ENCODE measurements around the gene CCNQ. TPM values are rescaled to one million over a fixed set of nuclear protein-coding genes. Genes with fewer than 3 reads are reported as not detected.

Gene CCNQ
- polyA plus RNA-seq, 1 of the 3 experiments (the other 2 are of a cell fraction) = 45.3 TPM

DNA sequence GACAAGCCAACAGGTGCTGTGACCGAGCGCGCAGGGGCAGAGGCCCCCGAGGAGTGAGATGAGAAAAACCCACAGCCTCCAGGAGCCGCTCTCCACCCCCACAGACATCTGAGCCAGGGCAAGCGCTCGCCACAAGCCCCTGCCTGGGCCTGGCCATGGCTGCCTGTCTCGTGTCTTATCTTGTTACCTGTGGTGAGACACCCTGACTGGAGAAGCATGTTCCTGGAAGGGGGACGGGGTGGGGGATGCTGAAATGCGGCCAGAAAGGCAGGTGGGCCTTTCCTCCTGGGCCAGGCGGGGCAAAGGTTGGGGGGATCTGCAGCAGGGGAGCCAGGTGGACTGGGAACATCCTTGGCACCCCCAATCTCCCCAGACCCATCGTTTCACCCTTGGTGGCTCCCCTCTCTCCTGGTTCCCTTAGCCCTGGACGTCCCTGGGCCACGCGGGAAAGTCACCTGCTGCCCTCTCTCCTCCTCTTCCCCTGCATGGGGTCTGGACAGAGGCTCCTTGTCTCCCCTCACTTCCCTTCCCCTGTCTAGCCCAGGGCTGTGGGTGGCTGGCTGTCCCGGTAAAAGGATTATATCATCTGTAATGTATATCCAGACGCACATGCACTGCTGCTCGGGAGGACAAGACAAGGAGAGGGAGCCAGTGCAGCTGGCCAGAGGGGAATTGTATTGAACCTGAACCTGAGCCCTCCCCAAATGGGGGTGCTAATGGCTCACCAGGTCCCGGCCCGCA is 39.7 kb upstream of the CCNQ start:
- peak overlapping the region in 1 of 2 experiments; percentile 47; a peak in 1 of 4 replicates for H3K27ac ChIP-seq (ENCODE audit: low read depth in 2 of 2, low read length in 1 of 2)
- CTCF ChIA-PET = interaction anchor here (1.0 to 1.8 kb wide), 6 partner anchors 11 to 168 kb away, joined by 3 to 6 read pairs (median 4); partner anchors contain the start of gene HAUS7
- WGBS (ENCODE audit: low lambda C conversion rate) = 48% methylated on average over 16 of the region's 20 CpGs
- no peak overlapping the region for H3K4me3 ChIP-seq (ENCODE audit: low read depth in 2 of 2, low read length in 1 of 2)
- TF ChIP-seq, protein P1, sequence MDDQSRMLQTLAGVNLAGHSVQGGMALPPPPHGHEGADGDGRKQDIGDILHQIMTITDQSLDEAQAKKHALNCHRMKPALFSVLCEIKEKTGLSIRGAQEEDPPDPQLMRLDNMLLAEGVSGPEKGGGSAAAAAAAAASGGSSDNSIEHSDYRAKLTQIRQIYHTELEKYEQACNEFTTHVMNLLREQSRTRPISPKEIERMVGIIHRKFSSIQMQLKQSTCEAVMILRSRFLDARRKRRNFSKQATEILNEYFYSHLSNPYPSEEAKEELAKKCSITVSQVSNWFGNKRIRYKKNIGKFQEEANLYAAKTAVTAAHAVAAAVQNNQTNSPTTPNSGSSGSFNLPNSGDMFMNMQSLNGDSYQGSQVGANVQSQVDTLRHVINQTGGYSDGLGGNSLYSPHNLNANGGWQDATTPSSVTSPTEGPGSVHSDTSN (IDR thresholded peaks at IDR 0.05) = no peak
- TF ChIP-seq, protein P2, sequence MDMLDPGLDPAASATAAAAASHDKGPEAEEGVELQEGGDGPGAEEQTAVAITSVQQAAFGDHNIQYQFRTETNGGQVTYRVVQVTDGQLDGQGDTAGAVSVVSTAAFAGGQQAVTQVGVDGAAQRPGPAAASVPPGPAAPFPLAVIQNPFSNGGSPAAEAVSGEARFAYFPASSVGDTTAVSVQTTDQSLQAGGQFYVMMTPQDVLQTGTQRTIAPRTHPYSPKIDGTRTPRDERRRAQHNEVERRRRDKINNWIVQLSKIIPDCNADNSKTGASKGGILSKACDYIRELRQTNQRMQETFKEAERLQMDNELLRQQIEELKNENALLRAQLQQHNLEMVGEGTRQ (IDR thresholded peaks at IDR 0.05; ENCODE audit: borderline replicate concordance, low read depth, low read length) = no peak
- no peak for TF ChIP-seq TEAD4 (IDR thresholded peaks at IDR 0.05; ENCODE audit: borderline replicate concordance, insufficient read depth)
- no peak for TF ChIP-seq RCOR1 (IDR thresholded peaks at IDR 0.05; ENCODE audit: low read length)
- TF ChIP-seq, protein P3, sequence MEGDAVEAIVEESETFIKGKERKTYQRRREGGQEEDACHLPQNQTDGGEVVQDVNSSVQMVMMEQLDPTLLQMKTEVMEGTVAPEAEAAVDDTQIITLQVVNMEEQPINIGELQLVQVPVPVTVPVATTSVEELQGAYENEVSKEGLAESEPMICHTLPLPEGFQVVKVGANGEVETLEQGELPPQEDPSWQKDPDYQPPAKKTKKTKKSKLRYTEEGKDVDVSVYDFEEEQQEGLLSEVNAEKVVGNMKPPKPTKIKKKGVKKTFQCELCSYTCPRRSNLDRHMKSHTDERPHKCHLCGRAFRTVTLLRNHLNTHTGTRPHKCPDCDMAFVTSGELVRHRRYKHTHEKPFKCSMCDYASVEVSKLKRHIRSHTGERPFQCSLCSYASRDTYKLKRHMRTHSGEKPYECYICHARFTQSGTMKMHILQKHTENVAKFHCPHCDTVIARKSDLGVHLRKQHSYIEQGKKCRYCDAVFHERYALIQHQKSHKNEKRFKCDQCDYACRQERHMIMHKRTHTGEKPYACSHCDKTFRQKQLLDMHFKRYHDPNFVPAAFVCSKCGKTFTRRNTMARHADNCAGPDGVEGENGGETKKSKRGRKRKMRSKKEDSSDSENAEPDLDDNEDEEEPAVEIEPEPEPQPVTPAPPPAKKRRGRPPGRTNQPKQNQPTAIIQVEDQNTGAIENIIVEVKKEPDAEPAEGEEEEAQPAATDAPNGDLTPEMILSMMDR (IDR thresholded peaks at IDR 0.05) = no peak
- no peak for TF ChIP-seq NRF1 (IDR thresholded peaks at IDR 0.05; ENCODE audit: low read depth, low read length)
- no peak for TF ChIP-seq MXI1 (IDR thresholded peaks at IDR 0.05; ENCODE audit: low read depth, low read length)
- no peak for TF ChIP-seq SIN3A (IDR thresholded peaks at IDR 0.05; ENCODE audit: borderline replicate concordance, low read depth, low read length)
- no peak for TF ChIP-seq GATA2 (CRISPR knock-in tag; IDR thresholded peaks at IDR 0.05)
- H3K9me3 ChIP-seq = no peaks in the 10 kb centered on the region
- H2AFZ ChIP-seq (ENCODE audit: low read depth) = no peak overlapping the region
- H3F3A ChIP-seq (replicated peaks; ENCODE audit: insufficient read depth) = no peaks in the 10 kb centered on the region
- peak; percentile 69 for DNase-seq
- peaks cover 0 to 22% of the 10 kb centered on the region in 2 experiments; a peak in 1 of 4 replicates for H3K4me1 ChIP-seq (ENCODE audit: control insufficient read depth in 1 of 2, insufficient read depth in 2 of 2, low read depth in 1 of 2, low read length in 1 of 2)
- H3K36me3 ChIP-seq (replicated peaks in 1 of 2; ENCODE audit: control insufficient read depth in 1 of 2, insufficient read depth in 2 of 2, low read length in 1 of 2) = no peaks in the 10 kb centered on the region
- no peak overlapping the region for H3K4me2 ChIP-seq
- H3K27me3 ChIP-seq (ENCODE audit: insufficient read depth) = peaks cover 61% of the 10 kb centered on the region
- POLR2A ChIA-PET = interaction anchor here (0.6 kb wide), 2 partner anchors 22 to 262 kb away, joined by 3 read pairs; no protein-coding TSS in a partner anchor
- H4K20me1 ChIP-seq (ENCODE audit: insufficient read depth) = no peaks in the 10 kb centered on the region
- H3K9ac ChIP-seq = no peak overlapping the region
- no peaks in the 10 kb centered on the region for H3K79me2 ChIP-seq (ENCODE audit: insufficient read depth)
- no peaks in the 10 kb centered on the region for H3K9me2 ChIP-seq

DNA sequence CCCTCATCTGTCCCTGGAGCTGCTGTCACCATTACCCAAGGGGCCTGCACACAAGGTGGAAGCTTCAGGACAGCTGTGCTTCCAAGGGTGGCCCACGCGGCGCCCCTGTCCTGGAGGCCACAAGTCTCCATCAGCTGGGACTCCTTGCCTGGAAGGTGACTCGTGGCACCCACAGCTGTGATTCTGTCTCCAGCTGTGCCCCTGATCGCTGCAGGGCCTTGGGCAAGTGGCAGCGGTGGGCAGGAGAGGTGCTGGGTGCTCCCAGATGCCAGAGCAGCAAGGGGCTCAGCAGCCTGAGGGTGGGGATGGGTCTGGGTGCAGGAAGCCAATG is 39.1 kb upstream of the CCNQ start:
- H3K9me3 ChIP-seq = no peaks in the 10 kb centered on the region
- H4K20me1 ChIP-seq (ENCODE audit: insufficient read depth) = no peaks in the 10 kb centered on the region
- H3K4me2 ChIP-seq = no peak overlapping the region
- WGBS (ENCODE audit: low lambda C conversion rate) = 33% methylated on average over 3 of the region's 6 CpGs
- no peak overlapping the region for H3K27ac ChIP-seq (ENCODE audit: low read depth in 2 of 2, low read length in 1 of 2)
- no peak overlapping the region for H3K9ac ChIP-seq
- H3F3A ChIP-seq (replicated peaks; ENCODE audit: insufficient read depth) = no peaks in the 10 kb centered on the region
- H3K36me3 ChIP-seq (replicated peaks in 1 of 2; ENCODE audit: control insufficient read depth in 1 of 2, insufficient read depth in 2 of 2, low read length in 1 of 2) = no peaks in the 10 kb centered on the region
- peak; percentile 31 for DNase-seq
- peaks cover 0 to 22% of the 10 kb centered on the region in 2 experiments; a peak in 1 of 4 replicates for H3K4me1 ChIP-seq (ENCODE audit: control insufficient read depth in 1 of 2, insufficient read depth in 2 of 2, low read depth in 1 of 2, low read length in 1 of 2)
- ChIA-PET POLR2A (interaction anchor here (0.6 kb wide), 1 partner anchor 21 kb away, joined by 3 read pairs; no protein-coding TSS in a partner anchor), CTCF (interaction anchor here (1.0 to 1.8 kb wide), 5 partner anchors 12 to 38 kb away, joined by 4 to 10 read pairs (median 6); no protein-coding TSS in a partner anchor)
- H2AFZ ChIP-seq (ENCODE audit: low read depth) = no peak overlapping the region
- H3K9me2 ChIP-seq = no peaks in the 10 kb centered on the region
- H3K79me2 ChIP-seq (ENCODE audit: insufficient read depth) = no peaks in the 10 kb centered on the region
- TF ChIP-seq, protein P2 (IDR thresholded peaks at IDR 0.05; ENCODE audit: borderline replicate concordance, low read depth, low read length) = no peak
- TF ChIP-seq FOXM1 (IDR thresholded peaks at IDR 0.05; ENCODE audit: low read depth) (no peak), FOSL2 (IDR thresholded peaks at IDR 0.05; ENCODE audit: borderline replicate concordance, low read depth) (no peak), FOXJ3 (CRISPR knock-in tag; IDR thresholded peaks at IDR 0.05) (no peak), SMC3 (IDR thresholded peaks at IDR 0.05; ENCODE audit: low read depth, low read length) (no peak), POLR2AphosphoS5 (IDR thresholded peaks at IDR 0.05; ENCODE audit: low read depth, low read length) (no peak), TAF1 (IDR thresholded peaks at IDR 0.05; ENCODE audit: borderline replicate concordance, low read depth, low read length) (no peak), NRF1 (IDR thresholded peaks at IDR 0.05; ENCODE audit: low read depth, low read length) (no peak), JUND (IDR thresholded peaks at IDR 0.05) (no peak), RAD21 (IDR thresholded peaks at IDR 0.05; ENCODE audit: low read length) (no peak), RFX5 (IDR thresholded peaks at IDR 0.05; ENCODE audit: low read length) (no peak)
- H3K4me3 ChIP-seq (ENCODE audit: low read depth in 2 of 2, low read length in 1 of 2) = no peak overlapping the region
- peaks cover 55% of the 10 kb centered on the region for H3K27me3 ChIP-seq (ENCODE audit: insufficient read depth)
